GM23248 (cell line): ENCODE data around the gene SAMD8.

Source experiments
- EZH2 ChIP-seq: fragments of 200-600 bp; sonication (generic); IDR thresholded peaks from 2 replicates; pipeline ENCODE4 v1.6.1; 2018; ENCODE audit warnings: antibody characterized with exemption, mild to moderate bottlenecking; ENCODE audit not compliant: insufficient read depth, poor library complexity, severe bottlenecking
- EZH2phosphoT487 ChIP-seq: fragments of 200-600 bp; sonication (generic); IDR thresholded peaks from 2 replicates; pipeline ENCODE4 v1.6.1; 2018; ENCODE audit warnings: antibody characterized with exemption, moderate library complexity, mild to moderate bottlenecking, low read depth; ENCODE audit not compliant: insufficient read depth

DNA sequence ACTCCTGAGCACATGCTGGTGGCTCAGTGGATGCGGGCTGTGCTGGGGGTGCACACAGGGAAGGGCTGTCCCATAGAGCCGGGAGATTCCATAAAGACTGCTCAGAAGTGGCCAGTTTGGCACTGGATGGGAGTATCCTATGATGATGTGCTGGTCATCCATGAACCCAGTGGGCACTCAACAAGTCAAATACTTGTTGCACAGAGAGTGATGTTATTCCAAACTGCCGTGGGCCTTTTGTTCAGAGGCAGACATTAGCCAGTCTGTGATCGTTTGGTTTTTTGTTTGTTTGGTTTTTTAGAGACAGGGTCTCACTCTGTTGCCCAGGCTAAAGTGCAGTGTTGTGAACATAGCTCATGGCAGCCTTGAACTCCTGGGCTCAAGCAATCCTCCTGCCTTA is 30.9 kb upstream of the SAMD8 start:
- TF ChIP-seq EZH2, result no peak
- TF ChIP-seq EZH2phosphoT487, result no peak
